ENCODE data around the gene RNU1-2.
"Not testable (repeated sequence)": the region's sequence is repeated elsewhere in the genome, so short reads cannot be mapped to it uniquely, and the experiment has no call there.

Gene RNU1-2

DNA sequence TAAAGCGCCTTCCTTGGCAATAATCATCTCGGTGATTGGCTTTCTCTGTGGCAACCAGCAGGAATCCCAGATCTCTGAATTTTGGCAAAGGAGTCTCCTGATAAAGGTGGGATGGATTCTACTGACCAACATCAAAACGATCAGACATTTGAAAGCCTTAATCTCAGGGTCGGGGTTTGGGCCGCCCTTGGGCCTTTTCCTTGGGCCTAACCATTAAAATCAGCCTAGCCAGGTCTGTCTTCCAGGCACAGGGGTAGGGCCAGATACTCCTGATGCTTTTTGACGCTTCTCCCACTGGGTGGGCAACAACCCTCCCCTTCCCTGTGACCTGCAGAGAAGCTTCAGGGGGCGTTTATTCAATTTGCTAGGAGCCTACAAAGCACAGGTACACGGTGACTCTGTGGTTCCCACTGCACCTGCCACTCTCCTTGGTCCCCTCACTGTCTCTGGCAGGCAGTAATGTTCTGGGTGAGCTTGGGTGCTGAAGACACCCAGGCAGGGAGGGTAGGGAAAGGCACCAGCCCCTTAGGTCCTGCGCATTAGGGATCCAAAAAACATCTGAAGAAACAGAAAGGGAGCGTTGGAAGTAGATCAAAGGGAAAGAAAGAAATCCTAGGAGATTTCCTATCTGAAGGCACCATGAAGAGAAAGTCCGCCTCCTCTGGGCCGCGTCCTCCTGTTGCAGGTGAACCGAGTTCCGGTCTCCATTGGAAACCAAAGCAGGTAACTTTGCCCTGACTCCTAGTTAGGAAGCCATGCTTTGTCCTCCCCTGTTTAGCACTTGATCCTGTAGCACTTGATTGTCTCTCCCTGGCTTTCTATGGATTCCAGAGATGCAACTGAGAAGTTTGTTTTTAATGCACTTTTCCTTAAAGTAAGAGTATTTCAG lies 12.3 kb downstream of the RNU1-2 start:
- DNase-seq (ENCODE audit: low read depth): no peak

DNA sequence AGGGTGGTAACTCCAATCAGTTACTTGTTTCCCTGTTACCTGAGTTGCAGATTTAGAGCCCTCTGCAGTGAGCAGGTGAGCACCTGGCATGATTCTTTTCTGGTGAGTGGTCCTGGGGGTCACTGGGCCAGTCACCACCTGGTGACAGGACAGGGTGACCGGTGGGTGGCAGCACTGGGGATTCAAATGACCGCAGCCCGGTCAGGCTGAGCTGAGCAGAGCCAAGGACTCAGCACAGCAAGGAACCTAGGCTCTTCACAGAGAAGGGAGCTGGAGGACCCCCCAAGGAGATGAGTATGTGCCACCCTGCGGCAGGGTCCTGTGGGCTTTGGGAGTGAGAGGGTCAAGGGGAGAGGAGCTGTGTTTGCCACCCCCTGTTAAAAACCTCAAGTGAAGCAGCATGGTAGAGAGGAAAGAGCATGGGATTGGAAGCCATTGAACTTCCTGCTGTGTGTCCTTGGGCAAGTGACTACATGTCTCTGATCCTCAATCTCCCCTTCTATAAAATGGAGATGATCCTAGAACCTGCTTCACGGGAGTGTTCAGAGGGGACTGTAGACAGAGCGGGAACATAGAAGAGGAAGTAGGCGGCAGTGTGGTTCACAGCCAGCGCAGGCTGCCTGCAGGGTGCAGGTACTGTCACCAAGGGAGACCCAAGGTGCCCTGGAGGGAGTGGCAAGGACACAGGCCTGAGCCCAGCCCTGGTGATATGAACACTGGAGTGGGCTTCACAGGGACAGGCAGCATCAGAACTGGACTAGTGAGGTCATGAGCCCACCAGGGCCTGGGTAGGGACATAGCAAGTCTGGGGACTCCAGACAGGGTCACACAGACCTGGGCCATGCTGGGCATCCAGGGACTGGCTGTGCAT lies 16.3 kb downstream of the RNU1-2 start:
- not testable (repeated sequence) for DNase-seq (ENCODE audit: low read depth)

DNA sequence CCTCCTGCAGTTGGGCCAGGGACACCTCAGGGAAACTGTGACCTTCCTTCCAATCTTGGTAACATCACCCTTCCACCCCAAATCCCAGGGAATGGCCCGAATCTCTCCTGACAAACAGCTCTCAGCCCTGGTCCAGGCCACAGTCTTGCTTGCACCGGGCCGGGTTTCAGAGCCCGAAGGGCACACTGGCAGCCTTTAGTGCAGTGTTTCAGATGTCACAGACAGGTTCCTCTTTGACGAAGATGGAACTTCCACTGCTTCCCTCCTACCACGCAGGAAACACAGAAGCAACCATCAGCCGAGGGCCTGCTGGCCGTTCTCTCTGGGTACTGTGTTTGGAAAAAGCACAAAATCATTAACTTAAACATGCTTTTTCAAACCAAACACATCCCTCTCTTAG lies 17.0 kb downstream of the RNU1-2 start:
- DNase-seq (ENCODE audit: low read depth): not testable (repeated sequence)

DNA sequence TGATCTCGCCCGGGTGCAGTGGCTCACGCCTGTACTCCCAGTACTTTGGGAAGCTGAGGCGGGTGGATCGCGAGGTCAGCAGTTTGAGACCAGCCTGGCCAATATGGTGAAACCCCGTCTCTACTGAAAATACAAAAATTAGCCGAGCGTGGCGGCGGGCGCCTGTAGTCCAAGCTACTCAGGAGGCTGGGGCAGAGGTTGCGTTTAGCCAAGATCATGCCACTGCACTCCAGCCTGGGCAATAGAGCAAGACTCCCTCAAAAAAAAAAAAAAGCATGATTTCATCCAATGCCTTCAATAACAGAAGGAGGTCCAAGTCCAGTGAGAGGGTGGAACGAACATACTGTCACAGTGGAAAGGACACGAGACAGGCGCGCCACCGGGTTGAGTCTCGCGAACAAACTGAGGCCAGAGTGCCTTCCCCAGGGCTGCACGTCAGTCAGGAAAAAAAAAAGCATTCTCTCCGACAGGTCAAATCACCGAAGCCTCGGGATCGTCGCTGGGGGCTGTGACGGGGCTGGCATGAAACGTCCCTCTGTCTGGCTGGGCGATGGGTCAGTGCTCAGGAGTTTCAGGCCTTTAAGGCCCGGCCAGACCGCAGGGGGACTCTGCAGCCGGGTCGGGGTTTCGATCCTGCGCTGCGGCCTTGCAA lies 17.5 kb downstream of the RNU1-2 start:
- DNase-seq (ENCODE audit: low read depth): no peak

DNA sequence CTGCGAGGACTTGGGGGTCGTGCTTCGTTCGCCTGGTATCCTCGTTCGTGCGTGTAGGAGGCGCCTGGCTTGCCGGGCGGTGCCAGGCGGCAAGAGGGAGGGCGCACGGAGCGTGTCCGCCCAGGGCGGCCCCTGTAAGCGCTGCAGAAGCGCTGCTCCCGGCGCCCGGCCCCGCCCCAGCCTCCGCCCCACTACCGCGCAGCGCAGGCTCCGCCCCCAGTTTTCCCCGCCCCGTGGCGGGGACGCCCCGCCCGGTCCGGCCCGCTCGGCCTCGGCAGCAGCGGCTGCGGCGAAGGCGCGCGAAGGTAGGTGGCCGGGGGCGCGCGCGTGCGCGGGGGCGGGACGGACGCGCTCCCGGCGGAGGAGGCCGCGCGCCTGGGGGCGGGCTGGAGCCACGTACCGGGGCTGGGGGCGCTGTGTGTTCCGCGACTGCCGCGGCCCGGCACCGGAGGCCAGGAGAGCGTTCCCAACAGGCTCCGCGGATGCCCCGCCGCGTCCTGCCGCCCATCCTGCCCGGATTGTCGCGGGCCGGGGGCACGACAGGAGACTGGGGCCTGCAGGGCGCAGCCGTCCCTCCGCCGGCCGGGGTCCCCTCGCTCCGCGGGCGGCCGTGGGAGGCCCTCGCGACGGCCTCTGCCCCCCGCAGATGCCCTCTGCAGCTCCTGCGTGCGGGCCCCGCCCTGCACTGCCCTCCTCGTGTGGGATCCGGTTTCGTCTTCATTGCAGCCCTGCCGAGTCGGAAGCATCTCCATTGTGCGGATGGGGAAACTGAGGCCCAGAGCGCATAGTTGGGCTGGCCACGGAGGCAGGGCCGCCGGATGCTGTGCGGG lies 18.3 kb downstream of the RNU1-2 start:
- DNase-seq (ENCODE audit: low read depth): peak; percentile 94

DNA sequence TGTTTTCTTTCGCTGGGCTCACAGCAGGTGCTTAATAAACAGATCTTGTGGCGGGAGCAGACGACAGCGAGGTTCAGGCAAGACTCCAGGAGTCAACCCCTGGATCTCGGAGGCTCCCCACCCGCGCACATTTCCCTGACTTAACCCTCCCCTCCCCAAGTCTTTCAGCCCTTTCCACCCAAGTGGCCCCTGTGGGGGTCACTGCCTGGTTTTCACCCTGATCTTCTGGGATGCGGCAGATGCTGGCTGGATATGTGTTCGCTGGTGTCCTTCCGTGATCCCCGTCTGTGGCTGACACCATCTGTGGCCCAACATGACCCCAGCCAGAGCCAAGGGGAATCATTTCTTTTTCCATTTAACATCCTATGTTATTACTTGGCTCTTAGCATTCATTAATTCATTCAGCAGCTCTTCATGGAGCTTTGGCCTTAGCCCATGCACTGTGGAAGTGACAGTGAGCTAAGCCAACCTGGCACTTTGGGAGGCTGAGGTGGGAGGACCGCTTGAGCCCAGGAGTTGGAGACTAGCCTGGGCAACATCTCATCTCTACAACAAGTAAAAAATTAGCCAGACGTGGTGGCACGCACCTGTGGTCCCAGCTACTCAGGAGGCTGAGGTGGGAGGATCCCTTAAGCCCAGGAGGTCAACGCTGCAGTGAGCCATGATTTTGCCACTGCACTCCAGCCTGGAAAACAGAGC lies 19.3 kb downstream of the RNU1-2 start:
- DNase-seq (ENCODE audit: low read depth): not testable (repeated sequence)

DNA sequence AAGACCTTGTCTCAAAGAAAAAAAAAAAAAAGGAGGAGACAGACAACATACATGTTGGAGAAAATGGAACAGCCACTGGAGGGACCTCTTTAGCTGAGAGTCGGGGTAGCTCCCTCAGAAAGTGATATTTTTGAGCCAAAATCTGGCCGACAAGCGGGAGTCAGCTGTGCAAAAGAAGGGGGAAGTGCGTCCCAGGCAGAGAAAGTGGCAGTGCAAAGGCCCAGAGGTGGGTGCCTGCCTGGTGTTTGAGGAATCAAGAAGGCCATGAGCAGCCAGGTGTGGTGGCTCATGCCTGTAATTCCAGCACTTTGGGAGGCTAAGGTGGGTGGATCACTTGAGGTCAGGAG lies 19.8 kb downstream of the RNU1-2 start:
- DNase-seq (ENCODE audit: low read depth): no peak

DNA sequence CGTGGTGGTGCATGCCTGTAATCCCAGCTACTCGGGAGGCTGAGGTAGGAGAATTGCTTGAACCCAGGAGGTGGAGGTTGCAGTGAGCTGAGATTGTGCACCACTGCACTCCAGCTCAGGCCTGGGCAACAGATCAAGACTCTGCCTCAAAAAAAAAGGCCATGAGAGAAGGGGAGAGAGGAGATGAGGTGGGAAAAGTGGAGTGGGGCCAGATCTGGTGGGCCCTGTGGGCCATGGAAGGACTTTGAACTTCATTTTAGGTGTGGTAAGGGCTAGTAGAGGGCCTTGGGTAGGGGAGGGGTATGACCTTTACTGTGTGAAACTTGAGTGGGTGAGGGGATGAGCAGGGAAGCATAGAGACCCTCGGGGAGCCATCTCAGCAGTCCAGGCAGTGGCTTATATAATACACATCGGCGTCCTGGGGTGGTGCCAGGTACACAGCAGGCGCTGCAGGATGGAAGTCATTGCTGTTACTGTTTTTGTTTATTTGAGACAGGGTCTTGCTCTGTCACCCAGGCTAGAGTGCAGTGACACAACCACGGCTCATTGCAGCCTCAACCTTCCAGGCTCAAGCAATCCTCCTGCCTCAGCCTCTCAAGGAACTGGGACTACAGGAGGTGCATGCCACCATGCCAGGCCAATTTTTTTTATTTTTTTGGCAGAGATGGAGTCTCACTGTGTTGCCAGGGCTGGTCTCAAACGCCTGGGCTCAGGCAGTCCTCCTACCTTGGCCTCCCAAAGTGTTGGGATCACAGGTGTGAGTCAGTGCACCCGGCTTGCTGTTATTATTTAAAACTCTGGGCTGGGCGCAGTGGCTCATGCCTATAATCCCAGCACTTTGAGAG lies 20.5 kb downstream of the RNU1-2 start:
- DNase-seq (ENCODE audit: low read depth): not testable (repeated sequence)

DNA sequence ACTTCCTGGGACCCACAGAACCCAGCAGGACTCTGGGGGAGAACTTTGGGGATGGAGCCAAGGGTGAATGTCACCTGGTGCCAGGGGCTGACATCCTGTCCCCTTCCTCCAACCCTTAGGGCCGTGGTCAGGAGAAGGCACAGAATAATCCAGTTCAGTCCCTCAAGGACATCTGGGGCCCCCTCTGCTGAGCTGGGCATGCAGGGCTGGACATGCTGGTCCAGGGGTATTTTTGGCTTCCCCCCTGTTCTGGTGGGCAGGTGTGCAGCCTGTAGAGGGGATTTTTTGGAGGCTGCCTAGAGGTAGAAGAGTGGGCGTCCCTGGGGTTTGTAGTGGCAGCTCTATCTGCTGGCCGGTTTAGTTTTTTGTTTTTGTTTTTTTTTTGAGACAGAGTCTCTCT lies 22.6 kb downstream of the RNU1-2 start:
- no peak for DNase-seq (ENCODE audit: low read depth)

DNA sequence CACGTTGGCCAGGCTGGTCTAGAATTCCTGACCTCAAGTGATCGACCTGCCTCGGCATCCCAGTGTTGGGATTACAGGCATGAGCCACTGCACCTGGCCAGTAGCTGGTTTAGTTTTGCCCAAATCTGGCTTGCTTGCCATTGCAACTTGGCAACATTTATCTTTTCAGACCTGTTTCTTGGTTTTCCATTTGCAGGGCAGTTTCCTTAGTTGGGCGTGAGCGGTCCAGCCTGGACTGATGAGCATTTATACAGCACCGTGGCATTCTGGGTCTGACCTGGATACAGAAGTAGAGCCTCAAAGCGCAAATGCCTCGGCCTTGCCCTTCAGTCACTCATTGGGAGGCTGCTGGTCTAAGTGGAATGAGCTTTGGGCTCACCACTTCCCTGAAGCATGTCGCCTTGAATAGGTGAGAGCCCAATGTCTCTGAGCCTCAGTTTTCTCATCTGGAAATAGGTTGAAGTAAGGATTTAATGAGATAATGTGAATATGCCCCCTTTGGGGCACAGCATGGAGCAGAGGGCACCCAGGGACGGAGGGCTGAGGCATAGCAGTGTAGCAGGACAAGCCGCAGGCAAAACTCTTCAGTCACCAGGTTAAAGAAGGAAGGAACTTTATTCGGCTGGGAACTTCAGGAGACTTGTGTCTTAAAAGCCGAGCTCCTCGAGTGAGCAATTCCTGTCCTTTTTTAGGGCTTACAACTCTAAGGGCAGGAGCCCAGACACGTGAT lies 23.3 kb downstream of the RNU1-2 start:
- DNase-seq (ENCODE audit: low read depth): not testable (repeated sequence)

DNA sequence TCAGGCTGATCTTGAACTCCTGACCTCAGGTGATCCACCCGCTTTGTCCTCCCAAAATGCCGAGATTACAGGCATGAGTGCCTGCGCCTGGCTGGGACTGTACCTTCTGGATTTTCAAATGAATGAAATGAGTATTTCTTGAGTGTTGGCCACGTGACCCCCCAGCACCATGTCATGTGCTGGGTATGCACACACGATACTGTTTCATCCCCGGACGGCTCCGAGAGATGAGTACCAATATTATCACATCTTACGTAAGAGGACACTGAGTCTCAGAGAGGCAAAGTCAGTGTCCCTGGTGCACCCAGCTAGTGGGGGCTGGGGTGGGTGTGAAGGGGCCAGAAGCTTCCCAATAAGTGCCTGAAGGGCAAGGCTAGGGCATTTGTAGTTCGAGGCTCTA lies 25.2 kb downstream of the RNU1-2 start:
- no peak for DNase-seq (ENCODE audit: low read depth)

DNA sequence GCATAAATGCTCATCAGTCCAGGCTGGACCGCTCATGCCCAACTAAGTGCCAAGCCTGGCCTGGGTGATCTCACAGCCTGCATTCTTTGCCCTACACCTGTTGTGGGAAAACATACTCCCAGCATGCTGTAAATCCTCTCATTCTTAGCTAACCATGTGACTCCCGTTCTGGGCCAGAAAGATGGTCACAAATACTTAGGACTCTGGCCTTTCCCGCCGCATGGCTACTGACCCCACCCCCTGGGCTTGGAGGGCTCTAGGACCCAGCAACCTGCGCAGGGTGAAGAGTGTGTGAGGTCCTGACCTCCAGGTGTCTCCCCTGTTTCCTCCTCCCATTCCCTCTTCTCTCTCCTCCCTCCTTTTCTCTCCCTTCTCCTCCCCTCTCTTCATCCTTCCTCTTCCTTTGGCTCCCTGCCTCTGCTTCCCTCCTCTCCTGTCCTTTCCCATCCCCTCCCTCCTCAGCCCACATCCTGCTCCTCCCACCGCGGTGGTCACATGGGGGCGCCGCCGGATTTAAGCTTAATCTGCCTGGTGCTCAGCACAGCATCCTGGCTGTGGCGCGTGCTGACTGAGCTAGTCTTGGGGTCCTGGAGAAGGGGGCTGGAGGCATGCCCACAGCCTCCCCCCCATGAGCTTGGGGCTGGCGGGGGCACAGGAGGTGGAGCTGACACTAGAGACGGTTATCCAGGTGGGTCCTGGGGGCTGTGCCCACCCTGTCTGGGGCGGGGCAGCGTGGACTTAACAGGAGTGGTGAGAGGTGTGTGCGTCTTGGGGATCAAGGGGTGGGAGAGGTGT lies 25.8 kb downstream of the RNU1-2 start, which contains the start of gene CROCC:
Gene CROCC (plus strand): TSS at position 541 of the 795 bp plus-strand sequence. CDS start 88 bp downstream, at position 629.
- no peak for DNase-seq (ENCODE audit: low read depth)

DNA sequence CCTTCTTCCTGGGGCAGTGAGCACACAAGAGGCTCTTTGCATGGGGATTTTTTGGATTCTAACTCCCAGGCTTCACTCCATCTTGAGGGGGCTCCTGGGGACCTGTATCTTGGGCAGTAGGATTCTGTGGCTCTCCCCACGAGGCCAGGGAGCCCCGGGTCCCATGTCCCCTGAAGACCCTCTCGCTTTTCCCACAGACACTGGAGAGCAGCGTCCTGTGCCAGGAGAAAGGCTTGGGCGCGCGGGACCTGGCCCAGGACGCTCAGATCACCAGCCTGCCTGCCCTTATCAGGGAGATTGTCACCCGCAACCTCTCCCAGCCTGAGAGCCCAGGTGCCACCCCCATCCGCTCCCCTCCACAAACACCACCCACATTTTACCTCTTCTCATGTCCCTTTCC lies 26.7 kb downstream of the RNU1-2 start:
- no peak for DNase-seq (ENCODE audit: low read depth)

DNA sequence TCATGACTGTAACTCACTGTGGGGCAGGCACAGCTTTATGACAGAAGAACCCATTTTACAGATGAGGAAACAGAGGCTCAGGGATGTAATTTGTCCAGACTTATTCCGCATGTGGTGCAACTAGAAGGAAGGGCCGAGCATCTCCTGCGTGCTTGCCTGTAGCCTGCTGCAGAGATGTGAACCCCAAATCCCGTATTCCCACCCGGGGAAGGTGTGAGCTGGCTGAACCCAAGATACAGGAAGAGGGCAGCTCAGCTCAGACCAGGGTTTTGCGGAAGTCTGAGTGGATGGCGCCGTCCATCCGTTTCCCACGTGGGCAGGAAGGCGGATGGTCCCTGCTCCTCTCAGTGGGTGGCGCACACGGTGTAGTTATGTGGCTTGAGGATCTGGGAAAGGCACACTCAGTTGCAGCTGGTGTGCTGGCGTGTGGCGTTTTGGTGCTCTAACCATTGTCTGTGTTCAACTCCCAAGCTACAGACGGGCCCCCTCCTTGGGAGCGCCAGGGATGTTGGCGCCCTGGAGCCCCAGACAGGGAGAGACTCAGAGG lies 27.2 kb downstream of the RNU1-2 start:
- no peak for DNase-seq (ENCODE audit: low read depth)

DNA sequence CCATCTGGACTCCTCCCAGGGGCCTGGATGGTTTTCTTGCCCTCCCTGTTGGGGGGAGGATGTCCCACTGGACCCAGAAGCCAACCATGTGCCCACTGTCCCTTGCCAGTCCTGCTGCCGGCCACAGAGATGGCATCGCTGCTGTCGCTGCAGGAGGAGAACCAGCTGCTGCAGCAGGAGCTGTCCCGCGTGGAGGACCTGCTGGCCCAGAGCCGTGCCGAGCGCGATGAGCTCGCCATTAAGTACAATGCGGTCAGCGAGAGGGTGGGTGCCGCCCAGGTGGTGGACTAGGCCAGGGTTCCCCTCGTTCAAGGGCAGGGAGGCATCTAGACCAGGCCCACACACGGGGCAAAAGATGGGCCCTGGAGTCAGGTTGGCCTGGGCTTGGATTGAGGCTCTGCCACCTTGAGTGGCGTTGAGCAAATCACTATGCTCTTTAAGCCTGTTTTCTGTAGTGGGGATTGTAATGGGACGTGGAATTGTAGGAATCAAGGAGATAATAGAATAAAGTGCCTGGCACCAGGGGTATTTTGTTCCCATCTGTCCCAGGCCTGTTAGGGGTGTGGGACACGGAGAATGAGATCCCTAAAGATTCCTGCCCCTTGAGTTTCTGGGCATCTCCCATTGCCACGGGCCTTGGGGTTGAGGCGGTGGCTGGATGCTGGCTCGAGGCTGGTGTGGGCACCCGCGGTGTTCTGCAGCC lies 28.6 kb downstream of the RNU1-2 start:
- no peak for DNase-seq (ENCODE audit: low read depth)

DNA sequence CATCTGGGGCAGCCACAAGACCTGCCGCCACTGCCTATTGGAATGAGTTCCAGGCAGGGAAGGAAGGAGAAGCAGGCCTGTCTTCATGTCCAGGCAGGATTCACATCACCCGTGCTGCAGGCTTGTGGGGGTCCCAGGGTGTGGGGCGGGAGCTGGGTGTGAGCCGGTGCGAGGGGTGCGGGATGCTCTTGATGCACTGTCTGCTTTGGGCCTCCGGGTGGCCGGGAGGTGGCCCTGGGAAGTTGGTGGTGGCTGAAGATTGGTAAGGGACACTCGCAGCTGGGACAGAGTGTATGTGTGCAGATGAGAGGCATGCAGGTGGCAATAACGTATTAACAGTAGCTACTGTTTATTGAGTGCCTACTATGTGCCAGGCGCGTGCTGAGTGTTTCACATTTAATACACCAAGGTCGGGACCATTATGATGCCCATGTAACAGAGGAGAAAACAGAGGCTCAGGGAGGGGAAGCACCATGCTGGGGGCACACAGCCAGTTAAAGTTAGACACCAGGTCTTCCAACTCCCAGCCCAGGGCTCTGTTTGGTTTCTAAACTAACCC lies 29.2 kb downstream of the RNU1-2 start:
- no peak for DNase-seq (ENCODE audit: low read depth)
